Pulmonary artery endothelial cell (primary cell): Measurements from ENCODE around the gene CNTN2. TPM values are rescaled to one million over a fixed set of nuclear protein-coding genes. Genes with fewer than 3 reads are reported as not detected.

Experiments
- DNase-seq: peaks from one replicate; pipeline ENCODE4 v3.0.0-alpha.2; 2011; ENCODE audit warnings: low read depth, low spot score
- total RNA-seq: library from RNA; depleted of rRNA; stranded (reverse); fragments of >200 nt; gene quantifications from 2 replicates; pipeline ENCODE4 v1.2.3, GENCODE V29; 2014

CNTN2 gene, protein sequence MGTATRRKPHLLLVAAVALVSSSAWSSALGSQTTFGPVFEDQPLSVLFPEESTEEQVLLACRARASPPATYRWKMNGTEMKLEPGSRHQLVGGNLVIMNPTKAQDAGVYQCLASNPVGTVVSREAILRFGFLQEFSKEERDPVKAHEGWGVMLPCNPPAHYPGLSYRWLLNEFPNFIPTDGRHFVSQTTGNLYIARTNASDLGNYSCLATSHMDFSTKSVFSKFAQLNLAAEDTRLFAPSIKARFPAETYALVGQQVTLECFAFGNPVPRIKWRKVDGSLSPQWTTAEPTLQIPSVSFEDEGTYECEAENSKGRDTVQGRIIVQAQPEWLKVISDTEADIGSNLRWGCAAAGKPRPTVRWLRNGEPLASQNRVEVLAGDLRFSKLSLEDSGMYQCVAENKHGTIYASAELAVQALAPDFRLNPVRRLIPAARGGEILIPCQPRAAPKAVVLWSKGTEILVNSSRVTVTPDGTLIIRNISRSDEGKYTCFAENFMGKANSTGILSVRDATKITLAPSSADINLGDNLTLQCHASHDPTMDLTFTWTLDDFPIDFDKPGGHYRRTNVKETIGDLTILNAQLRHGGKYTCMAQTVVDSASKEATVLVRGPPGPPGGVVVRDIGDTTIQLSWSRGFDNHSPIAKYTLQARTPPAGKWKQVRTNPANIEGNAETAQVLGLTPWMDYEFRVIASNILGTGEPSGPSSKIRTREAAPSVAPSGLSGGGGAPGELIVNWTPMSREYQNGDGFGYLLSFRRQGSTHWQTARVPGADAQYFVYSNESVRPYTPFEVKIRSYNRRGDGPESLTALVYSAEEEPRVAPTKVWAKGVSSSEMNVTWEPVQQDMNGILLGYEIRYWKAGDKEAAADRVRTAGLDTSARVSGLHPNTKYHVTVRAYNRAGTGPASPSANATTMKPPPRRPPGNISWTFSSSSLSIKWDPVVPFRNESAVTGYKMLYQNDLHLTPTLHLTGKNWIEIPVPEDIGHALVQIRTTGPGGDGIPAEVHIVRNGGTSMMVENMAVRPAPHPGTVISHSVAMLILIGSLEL
- not detected in 2 replicates for total RNA-seq

DNA sequence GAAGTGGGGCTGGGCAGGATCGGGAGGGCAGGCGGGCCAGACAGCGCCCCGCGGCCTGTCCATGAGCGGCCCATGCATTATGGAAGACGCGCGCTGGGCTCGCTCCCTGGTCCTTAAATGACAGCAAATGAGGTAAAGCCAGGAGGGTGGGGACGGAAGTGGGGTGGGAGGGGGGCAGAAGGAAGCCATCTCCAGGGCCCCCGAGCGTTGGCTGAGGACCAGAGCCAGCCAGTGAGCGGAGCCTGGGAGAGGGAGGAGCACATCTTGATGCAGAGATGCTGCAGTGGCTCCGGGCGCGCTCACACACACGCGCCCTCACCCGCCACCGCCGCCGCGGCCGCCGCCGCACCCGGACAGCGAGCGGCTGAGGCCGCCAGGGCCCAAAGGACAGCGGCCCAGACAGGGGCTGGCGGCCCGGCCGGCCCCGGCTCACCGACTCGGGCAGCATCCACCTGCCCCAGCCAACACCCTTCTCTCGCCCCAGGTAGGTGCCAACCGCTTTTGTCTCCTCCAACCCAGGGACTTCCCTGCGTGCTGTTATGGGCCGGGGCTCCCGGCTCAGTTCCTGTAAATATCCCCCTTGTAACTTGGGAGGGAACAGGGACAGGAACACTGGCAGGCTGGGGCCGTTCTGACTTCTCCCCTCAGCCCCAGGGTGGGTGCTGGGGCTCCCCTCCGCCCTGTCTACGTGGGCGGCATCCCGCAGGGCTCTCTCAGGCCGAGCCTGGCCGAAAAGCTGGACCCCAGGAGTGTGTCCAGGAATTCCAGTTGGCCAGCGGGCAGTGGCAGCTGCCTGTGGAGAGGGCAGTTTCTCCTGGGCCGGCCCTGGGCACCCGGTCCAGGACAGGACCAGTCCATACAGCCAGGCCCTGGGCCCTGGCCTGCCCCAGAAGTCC, at the start of gene CNTN2:
TSS of gene CNTN2 (plus strand) at position 302 of the 896 bp plus-strand sequence. CDS start 9,974 bp downstream, outside the sequence.
- no peak for DNase-seq

DNA sequence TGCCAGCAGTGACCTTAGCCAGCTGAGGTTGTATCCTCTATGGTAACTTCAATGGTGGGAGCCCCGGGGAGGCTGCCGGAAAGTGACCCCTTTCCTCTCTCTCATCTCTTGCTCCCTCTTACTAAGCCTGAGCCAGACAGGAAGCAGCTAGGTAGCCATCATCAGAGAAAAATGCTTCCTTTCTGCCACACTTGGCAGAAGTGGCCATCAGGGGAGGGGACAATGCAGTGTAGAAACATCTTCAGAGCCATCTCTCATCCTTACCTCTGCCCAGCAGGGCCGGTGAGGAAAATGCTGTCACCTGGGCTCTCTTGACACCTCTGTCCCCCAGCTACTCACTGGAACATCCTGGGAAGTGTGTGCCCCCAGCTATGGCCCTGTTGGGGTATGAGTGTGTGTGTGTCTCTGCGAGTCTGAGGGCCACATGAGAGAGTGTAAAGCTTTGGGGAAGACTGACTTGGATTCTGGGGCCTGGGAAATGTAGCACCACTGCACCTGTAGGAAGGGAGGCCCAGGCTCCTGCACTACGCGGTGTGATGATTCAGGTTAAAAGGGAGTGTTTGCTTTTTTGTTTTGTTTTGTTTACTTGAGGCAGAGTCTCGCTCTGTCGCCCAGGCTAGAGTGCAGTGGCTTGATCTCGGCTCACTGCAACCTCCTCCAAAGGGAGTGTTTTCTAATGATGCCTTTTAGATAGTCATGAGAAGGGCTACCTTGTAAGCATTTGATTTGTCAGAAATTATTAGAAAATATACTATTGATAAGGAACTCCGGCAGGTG, 48.7 kb upstream of the CNTN2 start:
- no peak for DNase-seq

DNA sequence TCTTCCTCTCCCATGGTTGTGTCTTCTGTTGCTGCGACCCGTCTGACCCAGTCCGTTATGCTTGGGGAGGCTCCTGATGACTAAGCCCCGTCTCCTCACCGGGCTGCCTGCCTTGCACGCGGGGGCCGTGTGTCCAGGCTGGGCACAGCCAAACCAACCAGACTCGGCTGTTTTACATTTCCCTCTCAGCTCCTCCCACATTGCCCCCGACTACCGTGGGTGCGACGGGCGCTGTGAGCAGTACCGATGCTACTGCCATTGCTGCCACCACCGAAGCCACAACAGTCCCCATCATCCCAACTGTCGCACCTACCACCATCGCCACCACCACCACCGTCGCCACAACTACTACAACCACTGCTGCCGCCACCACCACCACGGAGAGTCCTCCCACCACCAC, 46.0 kb upstream of the CNTN2 start:
- no peak for DNase-seq

DNA sequence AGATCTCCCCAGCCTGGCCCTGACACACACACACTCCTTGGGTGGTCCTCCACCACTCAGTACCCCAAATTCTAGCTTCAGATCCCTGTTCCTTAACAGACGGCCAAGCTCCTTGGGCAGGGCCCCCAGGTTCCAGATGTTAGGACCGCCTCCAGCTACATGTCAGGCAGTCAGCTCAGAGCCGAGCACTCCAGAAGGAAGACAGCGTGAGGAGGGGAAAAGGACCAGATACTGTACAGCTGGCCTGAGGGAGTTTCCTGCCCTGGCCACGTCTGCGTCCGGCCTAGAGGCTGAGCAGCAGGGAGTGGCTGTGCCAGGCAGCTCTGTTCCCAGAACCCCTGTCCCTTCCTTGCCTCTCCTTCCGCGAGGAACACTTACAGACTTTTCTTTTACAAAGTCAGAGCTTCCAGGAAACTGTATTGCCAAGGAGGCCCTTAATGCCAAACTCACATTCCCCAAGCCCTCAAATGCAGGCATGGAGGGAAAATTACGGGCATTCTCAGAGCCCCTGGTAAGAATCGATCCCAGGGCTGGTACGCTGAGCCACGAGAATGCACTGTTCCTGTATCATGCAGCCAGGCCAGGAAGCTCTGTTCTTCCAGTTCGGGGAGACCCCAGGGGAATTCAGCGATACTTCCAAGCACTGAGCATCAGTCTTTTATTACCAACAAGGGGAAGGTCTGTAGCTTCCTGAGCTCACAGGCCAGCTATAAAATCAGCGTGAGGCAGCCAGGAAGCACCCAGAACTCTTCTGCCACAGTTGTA, 45.2 kb upstream of the CNTN2 start:
- no peak for DNase-seq

DNA sequence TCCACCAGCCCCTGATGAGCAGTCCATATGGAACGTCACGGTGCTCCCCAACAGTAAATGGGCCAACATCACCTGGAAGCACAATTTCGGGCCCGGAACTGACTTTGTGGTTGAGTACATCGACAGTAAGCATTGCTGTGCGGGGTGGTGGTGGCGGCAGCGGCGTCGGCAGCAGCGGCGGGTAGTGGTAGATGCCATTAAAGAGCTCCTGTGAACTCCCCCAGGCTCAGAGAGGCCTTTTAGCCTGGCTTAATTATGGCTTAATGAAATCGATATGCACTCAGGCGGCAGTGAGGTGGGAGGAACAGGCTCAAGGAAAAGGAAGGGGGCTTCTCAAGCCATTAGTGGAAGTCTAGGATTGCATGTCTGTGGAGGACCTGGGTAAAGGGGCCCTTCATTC, 41.9 kb upstream of the CNTN2 start:
- DNase-seq, result no peak

DNA sequence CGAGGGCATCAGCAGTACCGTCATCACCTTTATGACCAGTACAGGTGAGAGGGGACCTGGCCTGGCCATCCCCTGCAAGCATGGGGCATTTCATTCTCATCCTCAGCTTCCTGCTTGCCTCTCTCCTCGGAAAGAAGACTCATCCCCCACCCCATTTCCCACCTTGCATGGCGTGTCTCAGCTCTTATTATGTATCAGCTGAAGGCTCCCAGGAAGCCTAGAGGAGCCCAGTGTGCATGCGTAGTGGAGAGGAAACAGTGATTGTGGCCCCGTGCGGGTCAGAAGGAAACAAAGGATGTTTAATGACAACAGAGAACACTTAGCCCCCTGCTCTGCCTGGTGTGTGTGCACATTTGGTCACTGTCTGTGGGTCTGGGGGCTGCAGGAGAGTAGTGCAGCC, 40.3 kb upstream of the CNTN2 start:
- no peak for DNase-seq

DNA sequence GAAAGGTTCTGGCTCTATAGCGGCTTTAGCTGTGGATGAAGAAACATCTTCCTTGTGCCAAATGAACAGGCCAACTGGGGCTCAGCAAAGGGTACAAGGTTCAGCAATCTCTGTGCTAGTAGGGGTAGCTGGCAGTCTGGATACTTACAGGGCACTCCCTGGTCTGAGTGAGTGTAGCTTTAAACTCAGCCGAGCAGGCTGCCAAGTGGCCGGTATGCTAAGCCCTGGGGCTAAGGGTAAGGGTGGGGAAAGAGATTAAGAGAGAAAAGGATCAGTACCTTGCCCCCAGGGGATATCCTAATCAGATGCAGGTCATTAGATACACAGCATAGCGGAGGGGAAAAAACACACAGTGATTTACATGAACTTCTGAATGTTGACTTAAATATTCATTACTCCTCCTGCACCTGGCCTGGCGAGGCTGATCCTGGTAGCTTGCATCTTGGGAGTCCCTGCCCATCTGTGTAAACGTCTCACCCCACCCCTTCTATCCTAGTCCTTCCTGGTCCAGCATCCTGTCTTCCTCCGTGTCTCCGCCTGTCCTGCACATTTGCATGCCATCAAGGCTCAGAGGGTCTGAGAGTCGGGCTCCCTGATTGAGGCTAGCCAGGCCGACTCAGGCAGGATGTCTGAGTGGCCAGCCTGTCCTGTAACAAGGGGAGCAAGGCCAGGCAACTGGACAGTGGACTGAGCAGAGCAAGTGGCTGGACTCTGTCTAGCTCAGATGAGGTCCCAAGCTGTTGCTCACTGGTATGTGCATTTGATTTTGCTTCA, 39.5 kb upstream of the CNTN2 start:
- no peak for DNase-seq

DNA sequence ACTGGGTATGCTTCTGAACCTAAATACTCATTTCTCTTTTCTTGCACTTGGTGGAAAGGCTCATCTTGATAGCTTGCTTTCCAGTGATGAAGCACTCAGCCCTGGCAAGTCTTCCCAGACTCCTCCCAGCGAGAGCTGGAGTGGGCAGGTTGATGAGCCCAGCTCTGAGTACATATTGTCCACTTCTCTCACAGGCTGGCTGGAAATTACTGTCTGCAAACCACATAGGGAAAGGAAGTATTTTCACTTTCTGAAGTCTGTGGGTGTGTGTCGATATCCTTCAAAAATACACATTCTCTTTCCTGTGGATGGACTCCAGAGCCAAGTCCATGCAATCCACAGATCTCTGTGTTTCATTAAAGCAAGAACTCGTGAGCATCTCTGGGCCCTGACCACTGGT, 38.7 kb upstream of the CNTN2 start:
- DNase-seq, result no peak

DNA sequence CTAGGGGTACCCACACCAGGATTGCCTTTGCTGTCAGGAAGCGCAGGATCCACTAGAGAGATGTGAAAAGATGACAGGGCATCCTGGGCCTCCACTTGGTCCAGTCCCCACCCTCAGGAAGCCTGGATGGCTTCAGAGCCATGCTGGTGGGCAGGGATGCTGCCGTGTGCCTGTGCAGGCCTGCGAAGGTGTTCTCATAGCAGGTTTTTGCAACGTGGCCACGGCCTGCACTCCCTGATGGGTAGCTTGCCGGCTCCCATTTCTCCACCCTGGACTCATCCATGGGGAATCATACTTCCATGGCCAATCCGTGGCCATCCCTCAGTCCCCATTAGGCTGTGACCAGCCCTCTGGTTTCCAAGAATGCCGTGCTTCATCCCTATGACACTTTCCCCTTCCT, 34.1 kb upstream of the CNTN2 start:
- DNase-seq, result no peak

DNA sequence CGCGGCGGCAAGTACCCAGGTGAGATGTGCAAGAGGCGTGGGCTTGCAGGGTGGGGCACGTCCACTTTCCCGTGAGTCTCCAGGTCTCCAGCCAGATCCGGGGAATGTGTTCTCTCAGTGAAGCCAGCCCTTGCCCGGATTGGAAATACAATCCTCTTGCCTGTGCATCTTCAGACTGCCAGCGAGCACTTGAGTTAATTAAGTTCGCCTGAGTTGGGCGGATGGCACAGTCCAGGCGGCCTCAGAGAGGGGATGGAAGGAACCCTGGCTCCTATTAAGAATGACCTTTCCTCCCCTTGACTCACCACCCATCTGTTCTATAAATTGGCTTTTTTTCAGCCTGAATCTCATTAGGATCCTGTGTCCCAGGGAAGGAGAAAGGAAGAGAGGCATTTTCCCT, 33.3 kb upstream of the CNTN2 start:
- DNase-seq, result no peak

DNA sequence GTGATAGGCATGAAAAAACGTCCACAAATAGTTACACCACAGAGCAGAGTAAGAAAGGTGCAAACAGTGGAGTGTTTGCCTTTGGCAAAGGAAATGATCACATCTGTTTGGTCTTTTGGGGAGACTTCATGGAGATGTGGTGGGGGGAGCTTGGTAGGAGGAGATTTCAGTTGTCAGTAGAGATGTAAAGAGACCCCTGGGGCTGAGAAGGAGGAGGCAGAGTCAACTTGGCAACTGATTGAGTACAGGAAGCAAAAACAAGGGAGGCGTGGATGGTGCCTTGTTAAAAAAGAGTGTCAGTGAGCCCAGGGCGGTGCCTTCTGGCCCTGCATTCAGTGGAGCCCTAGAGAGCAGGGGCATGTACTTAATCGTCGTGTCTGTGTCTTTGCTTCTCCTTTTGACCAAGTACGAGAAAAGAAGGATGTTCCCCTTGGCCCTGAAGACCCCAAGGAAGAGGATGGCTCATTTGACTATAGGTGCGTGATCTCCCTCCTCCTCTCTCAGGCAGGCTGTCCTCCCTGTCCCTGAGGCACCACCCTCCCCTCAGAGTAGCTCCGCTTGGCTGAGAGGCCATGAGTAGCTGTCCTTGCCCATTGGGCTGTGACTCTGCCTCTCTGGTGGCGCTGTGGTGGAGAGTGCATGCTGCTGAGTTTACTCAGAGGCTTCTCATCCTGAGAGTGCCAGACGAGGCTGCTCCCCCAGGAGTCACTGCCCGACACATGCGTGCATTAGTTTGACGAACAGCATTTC, 30.4 kb upstream of the CNTN2 start:
- no peak for DNase-seq

DNA sequence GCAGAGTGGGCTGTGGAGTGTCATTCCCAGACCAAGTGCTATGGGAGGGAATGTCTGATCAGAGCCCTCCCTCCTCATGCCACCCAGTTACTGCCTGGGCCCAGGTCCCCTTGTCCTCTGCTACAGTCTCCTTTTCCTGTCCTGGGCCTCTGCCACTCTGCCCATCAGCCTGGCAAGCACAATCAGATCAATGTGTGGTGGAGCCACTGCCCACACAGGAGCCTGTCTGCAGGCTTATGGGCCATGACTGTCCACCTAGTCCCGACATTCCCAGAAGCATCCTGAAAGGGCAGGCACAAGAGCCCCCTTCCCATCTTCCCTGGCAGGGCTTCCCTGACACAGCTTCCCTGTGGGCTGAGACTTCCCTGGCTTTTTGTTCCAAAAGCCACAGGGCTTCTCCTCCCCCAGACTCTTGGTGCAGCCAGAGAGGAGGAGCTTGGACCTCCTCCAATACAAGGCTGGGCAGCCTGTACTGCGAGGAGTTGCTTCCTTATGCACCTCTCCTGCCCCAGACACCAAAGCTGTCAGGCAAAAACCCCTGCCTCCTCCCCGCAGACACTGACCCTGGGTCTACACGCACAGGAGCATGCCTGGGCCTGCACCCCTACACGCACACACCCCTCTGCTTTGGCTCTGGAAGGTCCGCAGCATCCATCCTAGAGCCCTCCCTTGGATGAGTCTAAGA, 29.2 kb upstream of the CNTN2 start:
- no peak for DNase-seq

DNA sequence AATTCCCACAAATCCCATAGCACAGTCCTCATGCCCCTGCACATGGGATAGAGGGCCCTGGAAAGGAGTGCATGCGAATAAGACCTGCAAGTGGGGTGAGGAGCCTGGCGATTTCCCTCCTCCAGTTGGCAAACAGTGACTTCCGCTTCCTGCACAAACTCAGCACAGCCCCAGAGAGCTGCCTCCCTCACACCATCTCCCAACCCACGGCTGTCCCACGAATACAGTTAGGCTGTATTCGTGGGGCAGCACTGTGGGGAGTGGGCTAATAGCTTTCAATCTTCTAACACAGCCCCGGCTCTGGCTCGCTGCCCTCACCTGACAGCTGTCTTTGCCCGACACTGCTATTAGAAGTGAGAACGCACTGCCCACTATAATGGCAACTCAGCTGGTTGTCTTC, 28.2 kb upstream of the CNTN2 start:
- no peak for DNase-seq

DNA sequence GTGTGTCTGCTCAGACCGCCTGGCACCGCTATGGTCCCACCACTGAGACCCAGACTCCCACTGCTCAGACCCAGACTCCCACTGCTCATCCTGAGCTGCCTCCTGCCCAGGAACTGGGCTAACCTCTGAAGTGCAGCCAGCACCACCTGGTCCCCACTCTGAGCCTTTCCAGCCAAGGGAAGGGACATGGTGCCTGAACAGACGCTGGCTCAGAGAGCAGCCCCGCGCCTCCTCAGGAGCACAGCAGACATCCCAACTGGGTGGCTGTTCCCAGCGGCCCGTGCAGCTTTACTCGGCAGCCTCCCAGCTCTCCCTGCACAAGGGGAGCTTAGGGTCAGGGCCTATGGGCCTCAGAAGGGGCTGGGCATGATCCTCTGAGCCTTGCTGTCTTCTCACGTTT, 27.8 kb upstream of the CNTN2 start:
- DNase-seq, result no peak

DNA sequence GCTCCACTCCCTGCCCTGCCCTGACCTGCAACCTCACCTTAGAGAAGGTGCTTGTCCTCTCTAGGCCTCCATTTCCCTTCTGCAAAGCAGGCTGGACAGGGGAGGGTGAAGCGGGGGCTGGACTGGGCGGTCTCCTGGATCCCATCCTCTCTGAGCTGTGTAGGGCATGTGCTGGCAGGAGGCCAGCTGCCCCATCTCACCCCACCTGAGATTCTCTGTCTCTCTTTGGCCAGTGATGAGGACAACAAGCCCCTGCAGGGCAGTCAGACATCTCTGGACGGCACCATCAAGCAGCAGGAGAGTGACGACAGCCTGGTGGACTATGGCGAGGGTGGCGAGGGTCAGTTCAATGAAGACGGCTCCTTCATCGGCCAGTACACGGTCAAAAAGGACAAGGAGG, 26.9 kb upstream of the CNTN2 start:
- DNase-seq, result no peak

DNA sequence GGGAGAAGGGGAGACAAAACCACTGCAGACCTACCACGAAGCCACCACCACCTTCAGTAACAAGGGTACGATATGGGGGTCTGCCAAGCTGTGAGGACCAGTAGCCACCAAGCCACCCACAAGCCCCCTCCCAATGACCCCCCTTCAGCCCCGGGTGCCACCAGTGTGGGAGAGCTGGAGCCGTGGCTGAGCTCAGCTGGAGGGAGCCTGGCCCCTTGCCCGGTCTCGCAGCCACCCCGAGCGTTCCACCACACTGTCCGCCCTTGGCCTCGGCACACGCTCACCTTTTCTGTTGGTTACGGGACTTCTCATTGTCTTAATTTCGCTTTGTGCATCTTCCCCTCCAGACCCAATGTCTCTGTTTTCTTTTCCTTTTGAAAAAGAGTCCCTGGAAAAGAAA, 26.4 kb upstream of the CNTN2 start:
- DNase-seq, result no peak

DNA sequence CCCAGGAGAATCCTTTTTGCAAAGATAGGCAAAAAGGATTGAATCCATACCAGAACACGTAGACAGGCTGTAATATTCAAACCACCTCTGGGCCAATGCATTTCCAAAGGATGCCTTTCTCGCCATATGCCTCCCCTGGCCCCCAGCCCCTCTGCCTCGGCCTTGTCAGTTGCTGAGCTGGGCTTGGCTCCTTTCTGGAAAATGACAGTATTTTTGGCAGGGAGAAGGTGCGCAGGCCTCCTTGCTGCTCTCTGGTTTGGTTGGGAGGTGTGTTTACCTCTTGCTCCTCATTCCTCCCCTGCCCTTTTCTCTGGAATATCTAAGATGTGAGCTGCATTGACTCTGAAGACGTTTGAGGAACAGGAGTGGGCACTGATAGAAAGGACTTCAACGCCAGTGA, 26.0 kb upstream of the CNTN2 start:
- no peak for DNase-seq

DNA sequence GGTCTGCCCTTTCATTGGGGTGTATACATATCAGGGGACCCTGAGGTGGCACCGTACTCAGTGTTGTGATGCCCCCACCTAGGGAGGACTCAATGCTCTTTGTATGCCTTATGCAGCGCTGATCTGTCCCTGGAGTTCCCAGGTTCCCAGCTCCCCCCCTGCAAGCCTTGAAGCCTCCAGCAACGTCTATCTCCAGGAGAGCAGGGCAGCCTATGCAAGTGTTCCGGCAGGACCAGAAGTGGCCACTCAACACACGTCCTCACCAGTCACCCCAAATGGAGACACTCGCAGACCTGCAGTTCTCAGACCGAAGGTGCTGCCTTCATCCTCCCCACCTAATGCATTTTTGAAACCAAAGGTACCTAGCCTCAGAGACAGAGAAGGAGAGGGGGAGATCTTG, 25.2 kb upstream of the CNTN2 start:
- no peak for DNase-seq
